ENCODE measurements around the gene BARHL1. TPM values are rescaled to one million over a fixed set of nuclear protein-coding genes. Genes with fewer than 3 reads are reported as not detected.

The BARHL1 gene
- total RNA-seq: not detected

DNA sequence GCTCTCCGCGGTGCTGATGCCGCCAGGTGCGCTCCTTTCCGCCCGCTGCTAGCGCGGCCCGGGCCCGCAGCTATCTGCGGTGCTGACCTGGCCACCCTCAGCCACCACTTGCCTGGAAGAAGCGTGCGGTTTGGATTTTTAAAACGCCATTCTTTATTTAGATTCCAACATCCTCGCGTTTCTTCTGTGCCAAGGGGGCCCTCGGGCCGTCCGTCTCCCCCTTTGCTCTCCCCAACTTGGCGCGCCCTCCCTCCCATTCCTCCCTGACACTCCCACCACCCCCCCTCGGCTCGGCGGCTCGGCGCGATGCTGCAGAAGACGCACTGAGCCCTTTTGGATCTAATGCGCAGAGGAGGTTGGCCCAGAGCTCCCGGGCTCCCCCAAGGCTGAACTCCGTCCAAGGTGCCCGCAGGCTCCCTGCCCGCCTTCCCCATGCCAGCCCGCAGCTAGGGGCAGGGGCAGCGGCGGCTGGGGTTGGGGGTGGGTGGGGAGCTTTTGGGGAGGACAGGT lies at the start of gene BARHL1:
BARHL1 (plus strand) TSS at position 331 of the 510 bp plus-strand sequence. CDS start 192 bp downstream, outside the sequence.

Other genes starting within 250 kb of the BARHL1 start
- 10 to 100 TPM; 70.6 to 81.9 TPM for gene SETX, start 227.6 kb upstream of the BARHL1 start, total RNA-seq
- gene TTF1, start 175.8 kb upstream of the BARHL1 start, total RNA-seq: 1 to 10 TPM; 4.5 to 7.0 TPM
- gene CFAP77, start 172.4 kb upstream of the BARHL1 start, total RNA-seq: not detected
- 10 to 100 TPM; 12.4 to 23.3 TPM for gene DDX31, start 87.4 kb downstream of the BARHL1 start, total RNA-seq
- gene GTF3C4, start 87.9 kb downstream of the BARHL1 start, total RNA-seq: 10 to 100 TPM; 14.1 to 21.3 TPM